Activated naive CD8-positive, alpha-beta T cell treated with anti-CD3 and anti-CD28 coated beads for 36 hours (primary cell): ENCODE measurements around the gene MOB1B. TPM values are rescaled to one million over a fixed set of nuclear protein-coding genes. Genes with fewer than 3 reads are reported as not detected.
A peak's percentile ranks its signal among the peaks of the same experiment; 100 is the strongest.
"Not testable (repeated sequence)": the region's sequence is repeated elsewhere in the genome, so short reads cannot be mapped to it uniquely, and the experiment has no call there.

ENCODE experiments used
- DNase-seq: peaks from one replicate; pipeline ENCODE4 v3.0.0; 2021
- H3K27ac Mint-ChIP-seq: one replicate; pipeline ENCODE4 v1.8.0; 2022; ENCODE audit warnings: mild to moderate bottlenecking, moderate library complexity, mixed read lengths
- H3K27me3 Mint-ChIP-seq: one replicate; pipeline ENCODE4 v1.8.0; 2022; ENCODE audit warnings: mild to moderate bottlenecking, mixed read lengths
- H3K36me3 Mint-ChIP-seq: one replicate; pipeline ENCODE4 v1.8.0; 2021; ENCODE audit warnings: mild to moderate bottlenecking, mixed read lengths
- H3K4me1 Mint-ChIP-seq: one replicate; pipeline ENCODE4 v1.8.0; 2021; ENCODE audit warnings: mixed read lengths
- H3K4me3 Mint-ChIP-seq: one replicate; pipeline ENCODE4 v1.8.0; 2022; ENCODE audit warnings: mild to moderate bottlenecking, moderate library complexity, mixed read lengths
- H3K9me3 Mint-ChIP-seq: one replicate; pipeline ENCODE4 v1.8.0; 2022; ENCODE audit warnings: mixed read lengths
- total RNA-seq, 2 experiments: library from RNA; stranded (reverse); gene quantifications; one replicate each; pipeline ENCODE4 v1.2.3, GENCODE V29; 2021

The MOB1B gene
- total RNA-seq, 2 experiments from 2014 or later, result 19.0 to 19.7 TPM

DNA sequence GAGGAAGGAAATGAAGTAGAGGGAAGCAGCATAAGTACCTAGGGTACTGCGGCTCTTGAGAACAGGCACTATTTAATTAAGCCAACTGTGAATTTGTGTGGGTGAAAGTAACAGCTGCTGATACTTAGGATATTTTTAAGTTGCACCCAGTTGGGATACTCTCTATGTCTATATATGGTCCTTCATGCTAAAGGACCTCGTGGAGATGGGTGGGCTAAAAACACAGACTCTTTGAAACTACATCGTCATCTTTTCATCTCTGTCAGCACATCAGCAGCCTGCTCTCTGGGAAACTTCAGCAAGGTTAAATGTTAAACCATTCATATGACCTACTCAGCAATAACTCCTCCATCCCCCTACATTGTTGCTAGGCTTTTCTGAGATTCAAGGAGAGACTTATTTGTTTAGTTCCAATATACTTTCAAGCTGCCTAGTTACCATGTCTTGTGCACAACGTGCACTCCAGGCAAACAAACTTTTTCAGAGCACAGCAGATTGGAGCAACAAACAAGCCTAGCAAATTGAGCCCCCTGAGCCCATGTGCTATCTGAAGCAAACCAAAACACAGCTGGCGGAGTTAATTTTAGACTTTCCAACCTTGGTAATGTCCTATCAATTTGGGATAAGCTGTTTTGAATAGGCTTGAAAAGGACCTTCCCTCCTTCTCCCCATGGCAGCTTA is 6.2 kb upstream of the MOB1B start:
- Mint-ChIP-seq H3K4me3 (no peak overlapping the region), H3K36me3 (no peaks in the 10 kb centered on the region), H3K4me1 (no peaks in the 10 kb centered on the region), H3K27me3 (no peaks in the 10 kb centered on the region), H3K9me3 (no peaks in the 10 kb centered on the region), H3K27ac (no peak overlapping the region)
- no peak for DNase-seq

DNA sequence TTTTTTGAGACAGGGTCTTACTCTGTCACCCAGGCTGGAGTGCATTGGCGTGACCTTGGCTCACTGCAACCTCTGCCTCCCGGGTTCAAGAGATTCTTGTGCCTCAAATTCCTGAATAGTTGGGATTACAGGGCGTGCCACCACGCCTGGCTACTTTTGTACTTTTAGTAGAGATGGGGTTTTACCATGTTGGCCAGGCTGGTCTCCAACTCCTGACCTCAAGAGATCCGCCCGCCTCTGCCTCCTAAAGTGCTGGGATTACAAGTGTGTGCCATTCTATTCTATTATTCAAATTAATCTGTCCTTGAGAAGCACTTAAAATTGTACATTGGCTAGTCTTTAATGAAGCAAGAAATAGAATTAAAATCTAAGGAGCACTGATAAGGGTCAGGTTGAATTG is 3.6 kb upstream of the MOB1B start:
- peaks cover 13% of the 10 kb centered on the region for H3K4me1 Mint-ChIP-seq
- DNase-seq, H3K9me3 Mint-ChIP-seq, H3K27me3 Mint-ChIP-seq, H3K4me3 Mint-ChIP-seq, H3K27ac Mint-ChIP-seq, H3K36me3 Mint-ChIP-seq: not testable (repeated sequence)

DNA sequence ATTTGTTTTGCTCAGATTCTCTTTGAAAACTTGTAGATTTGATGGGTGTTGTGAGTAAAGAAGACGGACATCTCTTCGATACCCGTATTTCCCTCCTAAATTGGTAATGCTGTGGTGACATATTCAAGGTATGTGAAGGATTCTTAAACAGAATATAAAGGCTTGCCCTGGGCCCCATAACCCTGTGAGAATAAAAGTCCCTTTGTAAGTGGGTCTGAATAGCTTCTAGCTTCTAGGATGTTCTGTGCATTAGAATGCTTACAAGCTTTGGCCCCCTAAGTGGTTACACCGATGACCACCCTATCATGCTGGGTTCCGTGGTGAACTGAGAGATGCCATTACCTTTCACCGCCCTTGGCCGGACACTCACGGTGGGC is 574 bp upstream of the MOB1B start:
- Mint-ChIP-seq H3K4me1 (peaks cover 24% of the 10 kb centered on the region), H3K4me3 (peak overlapping the region; percentile 98), H3K27ac (peak overlapping the region; percentile 90), H3K27me3 (no peaks in the 10 kb centered on the region), H3K9me3 (no peaks in the 10 kb centered on the region), H3K36me3 (peaks cover 16% of the 10 kb centered on the region)
- no peak for DNase-seq

DNA sequence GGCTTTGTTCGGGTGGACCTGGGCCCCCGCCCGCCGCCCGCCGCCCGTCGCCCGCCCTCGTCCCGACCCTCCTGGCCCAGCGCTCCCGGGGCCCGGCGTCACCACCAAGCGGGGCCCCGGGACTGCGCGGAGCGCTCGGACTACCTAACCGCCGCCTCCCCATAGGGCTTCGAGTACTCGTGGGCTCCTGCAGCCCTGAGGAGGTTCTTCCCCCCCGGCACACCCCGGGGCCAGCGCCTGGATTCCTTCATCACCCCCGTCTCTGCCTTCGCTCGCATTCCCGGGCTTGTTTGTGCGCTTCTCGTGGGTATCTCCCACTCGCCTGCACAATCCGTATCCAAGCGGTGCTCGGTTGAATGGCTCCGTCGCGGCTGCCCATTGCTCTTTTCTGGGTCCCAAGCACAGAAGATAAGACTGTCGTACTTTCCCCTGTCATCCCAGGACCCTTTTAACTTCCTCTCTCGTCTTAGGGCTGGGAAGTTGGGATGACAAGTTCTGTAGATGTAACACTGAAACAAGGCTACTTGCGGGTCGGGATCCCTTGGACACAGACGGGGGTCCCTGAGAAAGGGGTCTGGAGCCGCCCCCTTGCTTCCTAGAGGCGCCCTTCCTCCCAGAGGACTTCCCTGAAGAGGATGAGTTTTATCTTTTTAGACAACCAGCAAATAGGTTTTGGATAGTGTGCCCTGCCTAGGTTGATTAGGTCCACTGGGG is 565 bp downstream of the MOB1B start:
- DNase-seq, result no peak
- Mint-ChIP-seq H3K9me3 (no peaks in the 10 kb centered on the region), H3K36me3 (peaks cover 21% of the 10 kb centered on the region), H3K27me3 (no peaks in the 10 kb centered on the region), H3K27ac (peak overlapping the region; percentile 90), H3K4me3 (peak overlapping the region; percentile 98), H3K4me1 (peaks cover 24% of the 10 kb centered on the region)

DNA sequence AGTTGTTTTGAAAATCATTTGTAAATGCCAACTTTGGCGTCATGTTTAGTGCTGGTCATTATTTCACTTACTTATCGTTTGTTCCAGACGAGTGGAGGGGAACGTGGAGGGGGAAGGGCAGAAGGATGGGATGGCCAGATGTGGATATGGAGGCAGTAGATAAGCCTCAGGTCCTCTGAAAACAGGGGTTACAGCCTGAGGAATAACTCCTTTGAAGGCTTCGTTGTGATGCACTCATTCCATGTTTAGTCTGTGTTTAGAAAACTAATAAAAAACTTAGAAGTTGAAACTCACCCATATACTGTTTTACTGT is 1.1 kb downstream of the MOB1B start:
- Mint-ChIP-seq H3K36me3 (peaks cover 21% of the 10 kb centered on the region), H3K4me3 (peak overlapping the region; percentile 98), H3K27me3 (no peaks in the 10 kb centered on the region), H3K27ac (peak overlapping the region; percentile 90), H3K4me1 (peaks cover 24% of the 10 kb centered on the region), H3K9me3 (no peaks in the 10 kb centered on the region)
- peak; percentile 8 for DNase-seq

DNA sequence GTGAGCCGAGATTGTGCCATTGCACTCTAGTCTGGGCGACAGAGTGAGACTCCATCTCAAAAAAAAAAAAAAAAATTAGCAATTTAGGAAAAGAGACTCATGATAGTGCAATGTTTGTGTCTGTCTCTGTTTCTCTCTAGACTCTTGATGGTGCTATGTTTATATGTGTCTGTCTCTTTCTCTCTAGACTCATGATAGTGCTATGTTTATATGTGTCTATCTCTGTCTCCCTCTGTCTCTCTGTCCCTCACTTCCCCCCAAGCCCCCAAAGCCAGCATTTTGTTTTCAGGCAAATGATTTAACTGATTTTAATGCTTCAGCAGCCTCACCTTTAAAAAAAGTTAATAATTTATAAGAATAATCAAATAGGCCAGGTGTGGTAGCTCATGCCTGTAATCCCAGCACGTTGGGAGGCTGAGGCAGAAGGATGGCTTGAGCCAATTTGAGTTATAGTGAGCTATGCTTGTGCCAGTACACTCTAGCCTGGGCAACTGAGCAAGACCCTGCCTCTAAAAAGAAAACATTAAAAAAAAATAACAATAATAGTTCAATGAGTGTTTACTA is 6.9 kb downstream of the MOB1B start:
- Mint-ChIP-seq H3K4me1 (peaks cover 12% of the 10 kb centered on the region), H3K9me3 (no peaks in the 10 kb centered on the region), H3K27ac (no peak overlapping the region), H3K36me3 (peaks cover 35% of the 10 kb centered on the region), H3K4me3 (no peak overlapping the region), H3K27me3 (no peaks in the 10 kb centered on the region)
- DNase-seq, result no peak

DNA sequence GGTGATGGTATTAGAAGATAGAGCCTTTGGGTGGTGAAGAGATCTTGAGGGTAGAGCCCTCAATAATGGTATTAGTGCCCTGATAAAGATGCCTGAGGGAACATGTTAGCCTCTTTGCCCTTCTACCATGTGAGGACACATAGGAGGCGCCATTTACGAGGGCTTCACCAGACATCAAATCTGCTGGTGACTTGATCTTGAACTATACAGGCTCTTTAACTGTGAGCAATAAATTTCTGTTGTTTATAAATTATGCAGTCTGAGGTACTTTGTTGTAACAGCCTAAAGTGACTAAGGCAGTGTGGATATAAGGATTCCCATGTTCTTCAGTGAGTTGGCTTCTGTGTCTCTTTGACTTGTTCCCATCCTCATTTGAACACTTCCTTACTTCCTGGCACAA is 11.8 kb downstream of the MOB1B start:
- H3K36me3 Mint-ChIP-seq, result peaks cover 23% of the 10 kb centered on the region
- no peaks in the 10 kb centered on the region for H3K27me3 Mint-ChIP-seq
- peaks cover 14% of the 10 kb centered on the region for H3K4me1 Mint-ChIP-seq
- H3K27ac Mint-ChIP-seq, result no peak overlapping the region
- no peak for DNase-seq
- no peak overlapping the region for H3K4me3 Mint-ChIP-seq
- no peaks in the 10 kb centered on the region for H3K9me3 Mint-ChIP-seq

DNA sequence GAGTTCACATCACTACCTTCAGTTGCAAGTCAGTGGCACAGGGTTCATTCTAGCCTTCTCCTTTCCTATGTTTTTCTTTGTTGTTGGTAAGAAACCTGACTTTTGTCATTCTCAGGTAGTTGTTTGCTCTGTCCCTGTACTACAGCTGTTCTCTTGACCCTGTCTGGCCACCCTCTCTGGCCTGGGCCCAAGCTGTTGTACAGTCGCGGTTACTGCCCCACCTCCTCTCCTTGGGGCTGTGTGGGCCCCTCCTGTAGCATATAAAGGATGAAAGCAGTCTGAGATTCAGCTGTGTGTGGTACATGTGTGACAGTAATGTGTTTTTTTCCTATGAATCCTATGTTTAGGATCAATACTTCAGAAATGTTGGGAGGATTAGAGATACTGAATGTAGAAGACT is 12.5 kb downstream of the MOB1B start:
- Mint-ChIP-seq H3K9me3 (peaks cover 2% of the 10 kb centered on the region), H3K27ac (no peak overlapping the region), H3K27me3 (no peaks in the 10 kb centered on the region), H3K4me1 (peaks cover 14% of the 10 kb centered on the region), H3K36me3 (peaks cover 26% of the 10 kb centered on the region), H3K4me3 (no peak overlapping the region)
- DNase-seq, result no peak

DNA sequence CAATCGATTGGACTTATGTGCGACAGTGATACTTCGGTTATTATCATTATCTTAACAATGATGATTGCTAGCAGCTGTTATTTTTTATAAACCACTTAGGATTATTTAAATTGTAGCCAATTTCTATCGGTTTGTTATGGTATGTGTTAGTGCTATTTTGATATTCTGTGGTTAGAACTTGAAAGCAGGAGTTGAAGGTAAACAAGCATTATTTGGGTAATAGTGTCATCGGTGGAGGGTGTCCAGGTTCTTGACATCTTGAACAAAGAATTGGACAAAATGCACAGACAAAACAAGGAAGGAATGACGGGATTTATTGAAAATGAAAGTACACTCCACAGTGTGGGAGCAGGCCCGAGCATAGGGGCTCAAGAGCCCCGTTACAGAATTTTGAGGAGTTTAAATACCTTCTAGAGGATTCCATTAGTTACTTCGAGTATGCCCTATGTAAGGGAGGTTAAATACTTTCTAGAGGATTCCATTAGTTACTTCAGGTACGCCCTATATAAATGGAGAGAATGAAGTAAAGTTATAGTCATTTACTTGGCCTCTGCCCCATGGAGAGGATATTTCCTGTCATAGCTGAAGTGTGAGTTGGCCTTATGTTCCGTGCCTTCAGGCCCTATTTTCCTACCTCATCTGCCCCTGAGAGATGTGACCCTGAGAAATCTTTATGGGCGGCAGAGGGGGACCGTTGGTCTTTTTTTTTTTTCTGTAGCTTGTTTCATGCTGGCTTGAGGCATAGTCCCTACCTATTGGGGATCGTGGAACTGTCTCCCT is 13.1 kb downstream of the MOB1B start:
- no peaks in the 10 kb centered on the region for H3K27me3 Mint-ChIP-seq
- no peak for DNase-seq
- H3K36me3 Mint-ChIP-seq, result peaks cover 29% of the 10 kb centered on the region
- H3K27ac Mint-ChIP-seq, result no peak overlapping the region
- peaks cover 14% of the 10 kb centered on the region for H3K4me1 Mint-ChIP-seq
- H3K9me3 Mint-ChIP-seq, result peaks cover 4% of the 10 kb centered on the region
- H3K4me3 Mint-ChIP-seq, result no peak overlapping the region

DNA sequence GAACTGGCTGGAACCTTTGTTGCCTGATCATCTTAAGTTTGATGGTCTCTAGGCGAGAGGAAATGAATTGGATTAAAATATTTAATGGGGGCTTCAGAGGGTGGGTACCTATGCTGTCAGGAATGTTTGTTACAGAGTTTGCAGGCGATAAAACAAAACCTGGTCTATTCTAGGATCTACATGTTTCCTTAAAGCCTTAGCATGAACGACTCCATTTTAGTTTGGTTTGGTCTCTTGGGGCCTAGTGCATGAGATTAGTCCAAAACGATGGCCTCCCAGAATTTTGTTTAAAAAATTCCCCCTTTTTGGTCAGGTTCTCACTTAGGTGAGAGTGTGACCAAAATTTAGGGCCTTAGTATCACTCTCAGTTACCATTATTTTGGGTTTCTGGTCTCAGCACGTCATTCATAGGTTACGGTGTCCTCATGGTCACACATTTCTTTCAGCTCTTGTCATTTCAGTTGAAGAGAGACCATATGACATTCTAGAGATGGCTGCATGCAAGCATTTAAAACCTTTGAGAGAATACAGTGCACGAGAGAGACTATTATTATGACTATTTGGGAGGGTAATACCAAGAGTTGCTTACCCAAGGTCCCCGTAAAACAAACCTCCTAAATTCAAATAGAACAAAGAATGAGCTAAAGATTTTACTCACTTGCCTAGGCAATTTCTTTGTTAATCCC is 13.8 kb downstream of the MOB1B start:
- no peak for DNase-seq
- Mint-ChIP-seq H3K27ac (no peak overlapping the region), H3K4me3 (no peak overlapping the region), H3K27me3 (no peaks in the 10 kb centered on the region), H3K36me3 (peaks cover 35% of the 10 kb centered on the region), H3K4me1 (peaks cover 14% of the 10 kb centered on the region), H3K9me3 (peaks cover 5% of the 10 kb centered on the region)

DNA sequence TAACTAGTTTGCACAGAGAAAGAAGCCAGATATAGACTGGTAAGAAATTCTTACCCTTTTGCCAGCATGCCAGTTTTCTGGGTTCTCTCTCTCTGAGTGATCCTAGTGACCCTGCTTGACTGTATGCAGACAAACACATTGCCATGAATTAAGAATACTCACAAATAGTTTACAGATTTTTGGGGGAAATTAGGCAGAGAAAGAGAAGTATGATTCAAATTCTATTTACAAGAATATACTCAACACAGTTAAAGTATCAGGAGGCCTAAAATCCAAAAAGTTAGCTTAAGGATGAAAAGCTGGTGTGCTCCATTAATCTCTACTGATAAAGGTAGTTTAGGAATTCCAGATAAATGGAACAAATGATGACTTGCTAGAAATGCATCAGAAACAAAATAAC is 18.4 kb downstream of the MOB1B start:
- DNase-seq, result no peak
- peaks cover 13% of the 10 kb centered on the region for H3K4me1 Mint-ChIP-seq
- no peak overlapping the region for H3K4me3 Mint-ChIP-seq
- no peaks in the 10 kb centered on the region for H3K27me3 Mint-ChIP-seq
- peaks cover 5% of the 10 kb centered on the region for H3K9me3 Mint-ChIP-seq
- peaks cover 22% of the 10 kb centered on the region for H3K36me3 Mint-ChIP-seq
- H3K27ac Mint-ChIP-seq, result no peak overlapping the region

DNA sequence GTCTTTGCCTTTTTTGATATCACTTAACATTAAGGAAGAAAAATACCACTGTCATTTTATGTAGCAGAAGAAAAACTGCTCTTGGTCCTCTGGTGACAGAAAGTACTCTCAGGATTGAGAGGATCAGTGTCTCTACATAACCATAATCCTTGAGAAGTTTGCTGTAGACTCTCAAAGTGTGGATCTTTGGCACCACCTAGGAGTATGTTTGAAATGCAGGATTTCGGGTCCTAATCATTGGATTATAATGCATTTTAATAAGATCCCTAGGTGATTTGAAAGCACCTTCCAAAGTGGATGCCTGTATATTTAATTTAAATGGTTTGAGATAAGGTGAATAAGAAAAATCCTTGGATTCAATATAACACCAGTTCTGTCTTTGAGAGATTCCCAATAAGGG is 23.2 kb downstream of the MOB1B start:
- Mint-ChIP-seq H3K4me1 (peaks cover 40% of the 10 kb centered on the region), H3K27ac (no peak overlapping the region), H3K27me3 (no peaks in the 10 kb centered on the region), H3K4me3 (no peak overlapping the region), H3K36me3 (peaks cover 12% of the 10 kb centered on the region), H3K9me3 (no peaks in the 10 kb centered on the region)
- DNase-seq, result no peak

DNA sequence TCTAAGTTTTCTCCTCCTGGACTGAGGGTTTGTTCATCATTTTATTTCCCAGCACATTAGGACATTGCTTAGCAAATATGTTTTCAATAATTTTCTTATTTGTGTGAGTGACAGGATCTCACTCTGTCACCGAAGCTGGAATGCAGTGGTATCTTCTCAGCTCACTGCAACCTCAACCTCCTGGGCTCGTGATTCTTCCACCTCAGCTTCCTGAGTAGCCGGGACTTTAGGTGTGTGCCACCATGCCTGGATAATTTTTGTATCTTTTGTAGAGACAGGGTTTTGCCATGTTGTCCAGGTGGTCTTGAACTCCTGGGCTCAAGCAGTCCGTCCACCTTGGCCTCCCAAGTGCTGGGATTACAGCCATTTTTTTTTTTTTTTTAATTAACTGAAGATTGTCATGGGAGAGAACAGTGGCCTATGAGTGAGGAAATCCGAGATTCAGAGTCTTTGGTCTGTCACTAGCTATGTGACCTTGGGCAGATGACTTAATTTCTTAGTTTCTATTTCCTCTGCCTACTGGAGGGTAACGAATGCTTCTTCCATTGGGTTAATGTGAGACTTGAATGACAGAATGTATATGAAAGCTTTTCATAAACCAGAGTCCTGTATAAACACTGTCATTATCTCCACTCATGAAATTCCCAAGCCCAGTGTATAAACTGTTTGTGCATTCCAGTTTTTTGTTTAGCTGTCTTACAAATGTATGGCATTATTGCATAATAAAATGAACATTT is 23.9 kb downstream of the MOB1B start:
- H3K27me3 Mint-ChIP-seq, result no peaks in the 10 kb centered on the region
- peak overlapping the region; percentile 60 for H3K27ac Mint-ChIP-seq
- DNase-seq, result no peak
- H3K9me3 Mint-ChIP-seq, result no peaks in the 10 kb centered on the region
- H3K4me1 Mint-ChIP-seq, result peaks cover 46% of the 10 kb centered on the region
- H3K4me3 Mint-ChIP-seq, result no peak overlapping the region
- H3K36me3 Mint-ChIP-seq, result peaks cover 7% of the 10 kb centered on the region

DNA sequence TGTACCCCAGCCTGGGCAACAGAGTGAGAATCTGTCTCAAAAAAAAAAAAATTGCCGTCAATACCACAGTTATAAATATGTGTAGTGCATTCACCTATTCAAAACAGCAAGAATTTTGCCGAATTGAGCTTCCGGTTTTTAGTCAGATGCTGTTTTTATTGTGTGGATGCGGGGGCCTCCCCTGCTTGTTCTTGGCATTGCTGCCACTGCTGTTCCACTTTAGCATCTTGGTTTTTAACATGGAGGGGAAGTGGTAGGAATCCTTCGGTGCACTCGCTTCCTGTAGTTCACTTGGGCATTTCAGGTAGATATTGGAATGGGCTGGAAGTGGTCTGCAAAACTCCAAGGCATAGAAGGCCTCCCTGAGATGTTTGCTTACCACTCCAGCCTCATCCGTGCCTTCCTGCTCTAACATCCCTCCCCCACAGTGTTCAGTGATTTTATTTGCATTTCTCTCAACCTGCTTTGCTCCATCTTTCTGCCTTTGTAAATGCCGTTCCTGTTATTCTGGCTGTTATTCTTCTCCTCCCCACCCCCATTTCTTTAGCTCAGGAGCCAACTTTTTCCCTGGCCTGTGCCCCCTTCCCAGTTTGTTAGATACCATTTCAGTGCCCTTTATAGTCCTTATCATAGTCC is 25.5 kb downstream of the MOB1B start:
- no peak for DNase-seq
- H3K9me3 Mint-ChIP-seq, result no peaks in the 10 kb centered on the region
- H3K4me3 Mint-ChIP-seq, result peak overlapping the region; percentile 1
- H3K4me1 Mint-ChIP-seq, result peaks cover 48% of the 10 kb centered on the region
- H3K27me3 Mint-ChIP-seq, result no peaks in the 10 kb centered on the region
- peaks cover 7% of the 10 kb centered on the region for H3K36me3 Mint-ChIP-seq
- peak overlapping the region; percentile 36 for H3K27ac Mint-ChIP-seq
